ENCODE data around the gene TAF4. TPM values are rescaled to one million over a fixed set of nuclear protein-coding genes. Genes with fewer than 3 reads are reported as not detected.
"Not testable (repeated sequence)": the region's sequence is repeated elsewhere in the genome, so short reads cannot be mapped to it uniquely, and the experiment has no call there.

The TAF4 gene
- total RNA-seq, result 7.6 TPM

GRCh38 chr20:62065674-62066338, at the start of gene TAF4:
TAF4 (minus strand) TSS chr20:62065881; CDS start chr20:62065810, 71 bp downstream.
- peak; percentile 66 for DNase-seq

GRCh38 chr20:62114894-62115293, 49.2 kb upstream of the TAF4 start:
- no peak for DNase-seq

- DNase-seq, result no peak
Observed at GRCh38 chr20:62112368-62112767, 46.7 kb upstream of the TAF4 start.

- DNase-seq, result no peak
Observed at GRCh38 chr20:62111148-62111547, 45.5 kb upstream of the TAF4 start.

- DNase-seq, result no peak
Observed at GRCh38 chr20:62105592-62105991, 39.9 kb upstream of the TAF4 start.

- DNase-seq, result no peak
Observed at GRCh38 chr20:62104791-62105345, 39.2 kb upstream of the TAF4 start.

- DNase-seq, result no peak
Observed at GRCh38 chr20:62104234-62104789, 38.6 kb upstream of the TAF4 start.

GRCh38 chr20:62103508-62104233, 38.0 kb upstream of the TAF4 start:
- no peak for DNase-seq

- no peak for DNase-seq
Observed at GRCh38 chr20:62101078-62101477, 35.4 kb upstream of the TAF4 start.

GRCh38 chr20:62097881-62098407, 32.3 kb upstream of the TAF4 start:
- DNase-seq, result no peak

GRCh38 chr20:62096421-62097380, 31.0 kb upstream of the TAF4 start:
- DNase-seq, result no peak

- no peak for DNase-seq
Observed at GRCh38 chr20:62089393-62089792, 23.7 kb upstream of the TAF4 start.

- DNase-seq, result no peak
Observed at GRCh38 chr20:62088258-62089127, 22.8 kb upstream of the TAF4 start.

- no peak for DNase-seq
Observed at GRCh38 chr20:62087632-62088031, 22.0 kb upstream of the TAF4 start.

GRCh38 chr20:62087227-62087626, 21.5 kb upstream of the TAF4 start:
- DNase-seq, result no peak

- no peak for DNase-seq
Observed at GRCh38 chr20:62085206-62085605, 19.5 kb upstream of the TAF4 start.

GRCh38 chr20:62084224-62084623, 18.5 kb upstream of the TAF4 start:
- not testable (repeated sequence) for DNase-seq

- DNase-seq, result no peak
Observed at GRCh38 chr20:62083312-62083711, 17.6 kb upstream of the TAF4 start.

GRCh38 chr20:62080249-62080990, 14.7 kb upstream of the TAF4 start:
- DNase-seq, result no peak

- DNase-seq, result no peak
Observed at GRCh38 chr20:62079166-62079565, 13.5 kb upstream of the TAF4 start.
